HG03175 (cell line): ENCODE measurements around the gene GRIA1.

ENCODE experiments used
- ATAC-seq: cut with Tn5 transposase; IDR thresholded peaks from one replicate; pipeline ENCODE4 v1.9.1; 2021; ENCODE audit warnings: mild to moderate bottlenecking, moderate library complexity; ENCODE audit not compliant: unreplicated experiment

The GRIA1 gene

DNA sequence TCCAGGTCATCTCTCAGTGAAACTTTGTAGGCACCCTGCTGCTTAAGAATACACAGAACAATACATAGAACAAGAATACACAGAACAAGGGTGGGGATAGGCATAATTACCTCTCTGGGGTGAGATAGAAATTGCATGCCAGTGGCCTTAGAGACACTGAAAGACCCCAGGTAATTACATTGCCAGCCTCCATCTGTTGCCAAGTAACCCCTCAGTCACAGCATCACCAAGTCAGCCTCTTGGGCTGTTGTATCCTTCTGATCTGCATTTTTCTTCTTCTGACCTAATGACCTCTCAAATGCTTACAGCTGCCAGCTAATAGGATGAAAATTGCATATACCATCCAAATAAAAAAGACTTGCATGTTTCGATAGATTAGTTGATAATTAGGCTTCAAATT lies 167.7 kb downstream of the GRIA1 start:
- no peak for ATAC-seq

DNA sequence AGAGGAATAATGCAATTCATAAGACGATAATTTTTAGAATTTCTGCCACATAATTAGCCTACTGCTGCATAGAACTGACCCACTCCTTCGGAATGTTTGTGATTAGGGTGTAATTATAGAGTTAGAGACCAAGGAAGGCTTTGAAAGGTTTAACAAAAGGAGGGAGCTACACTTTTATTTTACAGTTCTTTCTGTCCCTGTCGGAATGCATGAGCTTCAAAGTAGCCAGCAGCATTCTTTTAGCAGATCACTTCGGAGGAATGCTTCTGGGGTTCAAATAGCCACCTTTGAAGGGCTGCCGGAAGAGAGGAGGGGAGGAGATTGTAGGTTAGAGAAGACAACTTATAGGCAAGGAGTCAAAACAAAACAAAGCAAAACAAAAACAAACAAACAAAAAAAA lies 168.1 kb downstream of the GRIA1 start:
- ATAC-seq = no peak

DNA sequence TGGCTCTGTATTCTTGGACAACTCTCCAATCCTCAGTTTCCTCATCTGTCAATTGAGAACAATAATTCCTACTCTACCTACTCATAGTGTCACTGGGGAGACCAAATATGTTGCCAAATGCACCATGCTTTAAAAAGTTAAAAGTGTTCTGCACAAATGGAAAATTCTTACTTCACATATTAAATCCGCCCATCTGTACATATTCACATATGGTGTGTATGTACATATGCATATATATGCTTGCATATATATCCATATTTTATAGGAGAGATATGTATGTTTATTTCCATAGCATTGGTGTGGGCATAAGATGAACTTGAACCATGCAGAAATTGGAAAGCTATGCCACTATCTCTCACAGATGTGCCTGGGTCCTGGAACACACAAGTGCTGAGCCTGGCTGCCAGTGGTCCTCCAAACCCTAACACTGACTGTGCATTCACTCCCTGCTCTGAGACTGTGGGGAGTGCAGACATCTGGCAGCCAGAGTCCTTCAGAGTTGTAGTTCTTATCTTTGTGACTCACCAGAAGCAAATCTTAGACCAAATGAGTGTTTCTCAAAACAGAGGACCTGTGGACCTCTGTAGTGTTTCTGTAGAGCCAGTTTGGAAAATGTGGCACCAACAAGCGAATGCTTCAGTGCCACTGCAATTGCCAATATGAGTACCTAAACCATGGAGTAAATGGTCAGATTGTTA lies 168.7 kb downstream of the GRIA1 start:
- no peak for ATAC-seq

DNA sequence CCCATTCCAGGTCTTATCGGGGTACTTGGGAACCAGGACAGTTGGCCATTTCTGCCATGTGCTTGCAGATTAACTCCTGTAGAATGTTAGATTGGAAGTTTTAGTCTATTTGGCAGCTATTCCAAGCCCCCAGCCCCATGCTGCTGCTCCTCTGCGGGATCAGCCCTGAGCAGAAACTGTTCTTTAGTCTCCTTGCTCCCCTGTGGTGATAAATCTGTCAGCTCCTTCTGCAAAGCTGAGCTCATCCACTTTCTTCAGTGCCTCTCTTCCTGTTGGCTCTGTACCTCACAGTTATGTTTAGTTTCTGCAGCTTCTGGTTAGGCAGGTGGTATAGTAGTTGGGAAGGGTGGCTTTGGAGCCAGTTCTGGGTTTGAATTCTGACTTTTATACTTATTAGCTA lies 170.4 kb downstream of the GRIA1 start:
- ATAC-seq = no peak

DNA sequence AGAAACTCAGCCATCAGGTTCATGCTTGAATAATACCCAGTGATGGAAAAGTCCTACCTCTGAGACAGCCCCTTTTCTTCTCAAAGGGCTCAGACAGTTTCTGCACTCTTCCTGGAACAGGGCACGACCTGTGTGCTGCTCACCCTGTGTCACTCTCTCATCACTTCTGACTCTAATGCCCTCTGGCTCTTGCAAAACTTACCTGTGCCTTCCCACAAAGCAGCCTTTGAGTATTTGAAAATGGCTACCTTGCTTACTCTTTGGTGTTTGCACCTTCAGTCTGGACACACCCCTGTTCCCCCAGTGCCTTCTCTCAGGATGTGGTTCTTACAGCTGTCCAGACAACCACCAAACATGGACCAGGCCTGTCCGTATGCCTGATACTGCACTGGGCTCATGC lies 171.4 kb downstream of the GRIA1 start:
- ATAC-seq = no peak

DNA sequence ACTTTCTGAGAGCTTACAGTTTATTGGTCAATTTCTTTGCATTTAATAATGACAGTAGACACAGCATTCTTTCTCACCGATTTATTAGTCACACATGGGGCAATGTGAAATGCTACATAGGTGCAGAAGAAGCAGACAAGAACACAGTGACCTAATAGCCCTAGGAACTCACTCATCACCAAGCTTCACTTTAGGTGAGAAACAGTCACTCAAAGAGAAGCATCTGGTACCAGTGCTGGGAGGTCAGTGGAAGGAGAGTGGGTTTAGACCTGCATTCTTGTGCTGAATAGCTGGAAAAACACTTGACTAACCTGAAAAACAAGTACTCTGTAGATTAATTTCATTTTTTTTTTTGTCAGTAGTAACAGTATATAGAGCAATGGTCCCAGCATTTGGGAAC lies 179.6 kb downstream of the GRIA1 start:
- no peak for ATAC-seq

DNA sequence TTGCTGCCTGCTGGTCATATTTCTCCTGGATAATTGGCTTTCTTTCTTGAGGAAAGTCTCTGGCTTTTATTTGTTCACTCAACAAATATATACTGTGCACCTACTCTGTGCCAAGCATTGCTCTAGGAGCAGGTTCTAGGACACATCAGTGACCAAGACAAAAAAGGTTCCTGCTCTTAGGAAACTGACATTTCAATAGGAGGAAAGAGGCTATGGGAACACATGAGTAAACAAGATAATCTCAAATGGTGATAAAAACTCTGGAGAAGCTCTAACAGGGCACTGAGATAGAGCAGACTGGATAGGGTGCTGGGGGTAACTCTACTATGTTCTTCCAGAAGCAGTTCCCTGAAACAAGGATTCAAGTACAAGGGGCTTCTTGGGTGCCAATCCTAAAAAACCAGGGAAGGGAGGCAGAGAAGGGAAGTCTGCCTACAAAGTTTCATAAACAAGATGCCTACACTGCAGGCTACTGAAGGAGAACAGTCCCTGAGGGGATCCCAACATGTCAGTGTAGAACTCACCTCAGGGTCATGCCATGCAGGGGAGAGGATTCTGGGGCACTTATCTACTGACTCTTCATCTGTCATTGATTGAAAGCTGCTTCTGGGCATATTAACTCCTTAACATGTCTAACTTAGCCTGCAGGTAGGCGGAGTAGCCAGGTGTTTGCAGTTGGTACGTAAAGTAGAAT lies 181.3 kb downstream of the GRIA1 start:
- no peak for ATAC-seq

DNA sequence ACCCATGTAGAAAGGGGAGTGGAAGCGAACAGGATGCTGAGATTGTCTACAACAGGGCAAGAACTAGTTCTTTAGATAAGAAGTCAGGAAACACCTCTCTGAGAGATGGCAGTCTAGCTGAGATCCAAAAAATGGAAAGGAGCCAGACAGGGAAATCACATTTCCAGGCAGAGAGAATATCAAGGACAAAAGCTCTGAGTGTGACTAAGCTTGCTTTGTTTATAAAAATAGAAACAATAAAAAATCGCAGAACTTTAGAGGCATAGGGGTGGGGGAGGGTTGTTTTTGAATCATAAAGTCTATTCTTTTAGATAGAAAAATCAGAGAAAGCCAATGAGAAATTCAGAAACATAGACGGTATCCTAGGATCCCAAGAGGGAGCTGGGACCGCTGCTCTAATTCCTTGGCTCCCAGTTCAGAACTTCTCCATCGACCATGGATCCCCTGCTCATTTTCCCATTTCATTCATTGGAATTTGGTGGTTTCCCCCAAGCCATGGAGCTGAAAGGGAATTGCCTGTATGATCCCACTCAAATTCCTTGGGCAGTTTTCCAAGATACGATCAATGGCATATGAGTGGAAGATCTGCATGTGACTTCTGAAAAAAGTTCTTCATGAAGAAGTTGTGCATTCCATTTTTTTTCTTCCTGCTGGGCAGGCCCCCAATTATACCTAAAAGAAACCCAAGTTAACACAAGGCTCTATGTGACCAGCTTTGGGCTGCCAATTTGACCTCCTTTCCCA lies 182.0 kb downstream of the GRIA1 start:
- ATAC-seq = no peak

DNA sequence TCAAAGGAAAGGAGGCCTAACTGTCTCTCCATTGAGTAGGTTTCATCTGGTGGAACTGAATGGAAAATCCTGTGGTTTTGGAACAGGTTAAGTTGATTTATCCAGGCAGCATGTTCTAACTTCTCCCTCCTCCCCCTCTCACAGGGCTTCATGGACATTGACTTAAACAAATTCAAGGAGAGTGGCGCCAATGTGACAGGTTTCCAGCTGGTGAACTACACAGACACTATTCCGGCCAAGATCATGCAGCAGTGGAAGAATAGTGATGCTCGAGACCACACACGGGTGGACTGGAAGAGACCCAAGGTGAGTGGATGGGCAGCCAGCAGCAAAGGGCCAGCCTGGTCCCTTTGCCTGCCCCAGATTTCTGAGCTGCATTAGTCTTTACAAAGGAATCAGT lies 183.9 kb downstream of the GRIA1 start:
- ATAC-seq = no peak

DNA sequence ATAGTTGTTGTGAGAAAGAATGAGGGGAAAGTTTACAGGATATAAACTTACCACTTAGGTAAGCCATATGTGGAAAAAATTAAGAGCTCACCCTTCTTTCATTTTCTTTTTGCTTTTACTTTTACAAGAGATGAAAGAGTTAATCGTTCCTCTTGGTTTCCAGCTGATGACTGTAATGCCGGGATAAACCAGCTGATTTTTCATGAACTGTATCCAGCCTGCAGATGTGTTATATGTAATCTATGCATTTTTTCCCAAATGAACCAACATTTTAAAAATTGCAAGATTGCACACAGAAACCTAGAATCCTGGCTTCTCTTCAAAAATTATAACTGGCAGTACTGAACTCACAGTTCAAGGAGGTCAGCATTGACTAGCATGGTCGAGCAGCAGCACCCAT lies 185.9 kb downstream of the GRIA1 start:
- no peak for ATAC-seq

DNA sequence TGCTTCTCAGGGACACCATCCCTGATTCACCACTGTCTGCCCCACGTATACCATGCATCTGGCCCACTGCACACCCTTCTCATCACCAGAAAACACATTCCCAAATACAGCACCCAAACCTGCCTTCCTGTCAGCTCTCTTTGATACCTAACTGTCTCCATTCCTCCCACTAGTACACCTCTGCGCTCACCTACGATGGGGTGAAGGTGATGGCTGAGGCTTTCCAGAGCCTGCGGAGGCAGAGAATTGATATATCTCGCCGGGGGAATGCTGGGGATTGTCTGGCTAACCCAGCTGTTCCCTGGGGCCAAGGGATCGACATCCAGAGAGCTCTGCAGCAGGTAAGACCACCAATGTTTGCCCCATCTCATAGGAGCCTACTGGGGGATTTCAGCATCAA lies 186.4 kb downstream of the GRIA1 start:
- ATAC-seq = no peak

DNA sequence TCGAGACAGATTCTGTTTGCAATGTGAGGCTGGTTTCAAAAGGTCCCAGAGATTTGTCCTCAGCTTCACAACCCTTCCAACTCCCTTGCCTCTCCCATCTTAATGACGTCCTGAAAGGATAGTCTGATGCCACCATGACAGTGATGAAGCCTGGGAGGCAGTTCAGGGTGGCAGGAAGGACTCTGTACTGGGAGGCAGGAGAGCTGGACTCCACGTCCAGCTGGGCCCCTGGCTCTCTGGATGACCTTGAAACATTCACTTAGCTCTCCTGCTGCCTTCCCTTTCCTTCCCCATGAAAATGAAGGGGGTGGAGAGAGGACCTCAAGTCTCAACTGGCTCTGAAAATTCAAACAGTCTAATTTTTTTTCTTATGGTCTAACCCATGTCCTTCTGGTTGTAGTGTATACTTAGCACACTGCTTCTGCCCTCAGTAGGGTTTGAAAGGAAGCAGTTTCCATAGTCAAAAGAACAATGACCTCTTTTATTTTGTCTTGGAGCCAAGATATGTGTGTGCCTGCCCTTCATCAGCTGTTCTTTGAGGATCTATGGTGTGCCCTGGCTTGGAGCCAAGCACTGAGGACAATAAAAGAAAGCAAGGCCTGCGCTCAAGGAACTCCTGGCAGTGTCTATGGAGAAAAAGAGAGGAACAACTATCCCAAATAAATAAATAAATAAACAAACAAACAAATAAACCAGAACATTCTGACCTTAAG lies 188.3 kb downstream of the GRIA1 start:
- ATAC-seq = no peak

DNA sequence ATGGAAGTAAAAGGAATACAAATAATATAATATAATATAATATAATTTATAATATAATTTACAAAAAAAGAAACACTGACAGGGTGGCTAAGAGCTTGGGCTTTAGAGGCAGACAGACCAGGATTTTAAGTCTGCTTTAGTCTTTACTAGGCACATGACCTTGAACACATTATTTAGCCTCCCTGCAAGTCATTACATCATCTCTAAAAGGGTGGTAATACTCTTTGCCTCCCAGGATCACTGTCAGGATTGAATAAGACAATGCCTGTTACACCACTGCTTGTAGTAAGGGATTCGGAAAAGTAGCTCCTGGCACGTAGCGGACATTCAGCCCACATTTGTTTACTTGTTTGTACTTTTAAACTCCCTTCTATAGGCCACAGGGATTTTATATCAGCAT lies 199.8 kb downstream of the GRIA1 start:
- ATAC-seq = no peak

DNA sequence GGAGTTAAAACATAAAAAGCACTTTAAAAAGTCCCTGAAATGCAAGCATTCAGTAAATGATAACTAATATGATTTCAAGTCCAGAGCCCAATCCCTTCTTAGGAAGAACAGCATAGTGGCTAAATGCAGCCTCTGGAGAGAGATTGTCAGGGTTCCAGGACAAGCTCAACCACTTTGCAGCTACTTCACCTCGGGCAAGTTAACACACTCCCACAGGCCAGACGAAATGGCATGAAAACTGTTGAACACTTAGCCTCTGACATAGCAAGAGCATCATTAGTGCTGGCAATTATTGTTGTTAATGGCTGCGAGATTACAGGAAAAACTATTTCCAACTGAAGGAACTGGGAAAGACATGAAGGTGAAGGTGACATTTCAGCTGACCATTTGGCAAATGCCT lies 205.8 kb downstream of the GRIA1 start:
- no peak for ATAC-seq

DNA sequence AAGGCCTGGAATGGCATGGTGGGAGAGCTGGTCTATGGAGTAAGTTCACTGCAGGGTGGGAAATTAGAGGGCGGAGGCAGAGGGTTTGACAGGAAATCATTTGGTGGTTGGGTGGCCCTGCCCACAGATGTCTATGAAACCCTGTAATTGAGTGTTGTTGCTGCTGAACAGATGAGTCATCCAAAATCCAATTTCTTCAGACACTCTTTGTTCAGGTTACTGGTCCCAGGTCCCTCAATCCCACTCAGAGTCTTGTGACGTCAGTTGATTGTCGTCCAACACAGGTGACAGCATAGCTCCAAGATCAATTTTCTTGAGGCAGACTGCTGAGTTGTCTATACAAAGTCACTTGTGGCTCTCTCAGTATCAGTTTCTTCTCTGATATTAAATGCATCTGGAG lies 208.6 kb downstream of the GRIA1 start:
- ATAC-seq = no peak

DNA sequence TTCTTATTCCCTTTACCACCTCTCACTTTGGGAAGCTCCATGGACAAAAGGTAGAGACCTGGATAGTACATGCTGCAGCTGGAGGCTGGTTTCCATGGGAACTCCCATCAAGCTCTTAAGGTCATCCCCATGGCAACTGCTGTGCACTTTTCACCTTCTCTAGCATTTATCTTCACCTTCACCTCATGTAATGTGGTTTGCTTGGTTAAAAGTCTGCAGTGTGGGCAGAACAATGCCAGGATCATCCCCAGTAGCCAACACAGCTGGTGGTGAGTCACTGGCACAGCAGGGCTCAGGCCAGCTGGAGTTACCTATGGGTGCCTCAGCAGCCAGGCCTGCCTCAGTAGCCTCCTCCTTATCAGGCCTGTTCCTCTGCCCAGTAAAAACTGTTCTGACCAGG lies 210.5 kb downstream of the GRIA1 start:
- no peak for ATAC-seq

DNA sequence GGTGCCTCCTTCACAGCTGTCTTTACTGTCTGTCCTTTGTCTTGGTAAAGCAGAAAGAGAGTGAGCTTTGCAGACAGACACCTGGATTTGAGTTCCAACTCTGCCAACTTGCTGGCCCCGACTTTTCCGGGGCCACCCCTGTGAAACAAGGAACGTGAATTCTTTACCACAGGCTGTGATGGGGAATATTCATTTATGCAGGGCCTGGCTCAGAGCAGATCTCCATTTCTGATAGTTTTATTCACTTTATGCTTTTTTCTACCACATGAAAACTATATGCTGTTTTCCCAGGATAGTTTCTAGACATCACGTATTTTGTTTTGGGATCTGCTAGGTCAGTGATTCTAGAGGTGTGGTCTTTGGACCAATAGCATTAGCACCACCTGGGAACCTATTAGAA lies 211.8 kb downstream of the GRIA1 start:
- ATAC-seq = no peak

DNA sequence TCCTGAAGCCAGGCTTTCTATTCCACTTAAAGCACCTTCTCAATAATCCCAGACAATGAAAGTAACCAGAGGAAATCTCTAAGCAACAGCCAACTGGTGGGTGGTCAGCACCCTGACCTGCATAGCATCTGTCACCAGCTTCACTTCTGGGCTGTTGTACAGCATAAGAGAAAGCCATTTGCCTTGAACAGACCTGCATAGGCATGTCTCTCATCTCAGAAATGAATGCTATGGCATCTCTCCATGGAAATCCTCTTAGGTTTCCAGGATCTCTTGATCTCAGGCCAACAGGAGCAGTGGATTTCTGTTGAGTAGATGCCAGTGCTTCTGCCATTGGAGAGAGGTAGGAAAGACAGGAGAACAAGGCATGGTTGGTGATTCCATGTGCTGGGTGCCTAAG lies 213.6 kb downstream of the GRIA1 start:
- ATAC-seq = no peak

DNA sequence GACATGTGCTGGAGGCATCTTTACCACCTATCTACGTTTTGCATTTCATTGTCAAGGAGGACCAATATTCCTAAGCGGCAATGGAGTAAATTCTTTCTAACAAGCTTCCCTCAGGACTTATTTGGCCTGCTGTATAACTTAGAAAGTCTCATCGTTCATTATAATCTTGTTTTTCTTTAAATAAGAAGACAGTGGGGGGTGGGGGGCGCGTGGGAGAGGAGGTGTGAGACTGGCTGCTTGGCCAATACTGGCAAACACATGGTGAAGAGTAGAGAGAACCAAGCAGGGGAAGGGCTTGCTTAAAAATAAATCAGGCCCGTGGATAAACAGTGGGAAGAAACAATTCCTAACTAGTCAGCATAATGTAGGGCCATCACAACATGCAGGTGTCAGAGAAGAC lies 217.2 kb downstream of the GRIA1 start:
- ATAC-seq = no peak

DNA sequence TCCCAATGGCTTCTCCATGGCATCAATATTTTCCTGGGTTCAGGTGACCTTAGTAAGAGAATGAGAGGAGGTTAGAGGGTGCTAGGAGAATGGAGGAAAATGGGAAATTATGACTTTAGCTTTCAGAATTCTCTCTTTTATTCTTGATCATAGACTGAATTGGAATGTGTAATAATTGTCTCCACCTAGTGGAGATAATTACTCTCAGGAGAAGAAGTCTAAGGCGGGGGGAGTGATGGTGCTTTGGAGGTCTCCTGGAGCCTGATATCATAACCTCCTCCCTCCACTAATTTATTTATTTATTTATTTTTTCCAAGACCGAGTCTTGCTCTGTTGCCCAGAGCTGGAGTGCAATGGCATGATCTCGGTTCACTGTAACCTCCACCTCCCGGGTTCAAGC lies 221.3 kb downstream of the GRIA1 start:
- no peak for ATAC-seq

DNA sequence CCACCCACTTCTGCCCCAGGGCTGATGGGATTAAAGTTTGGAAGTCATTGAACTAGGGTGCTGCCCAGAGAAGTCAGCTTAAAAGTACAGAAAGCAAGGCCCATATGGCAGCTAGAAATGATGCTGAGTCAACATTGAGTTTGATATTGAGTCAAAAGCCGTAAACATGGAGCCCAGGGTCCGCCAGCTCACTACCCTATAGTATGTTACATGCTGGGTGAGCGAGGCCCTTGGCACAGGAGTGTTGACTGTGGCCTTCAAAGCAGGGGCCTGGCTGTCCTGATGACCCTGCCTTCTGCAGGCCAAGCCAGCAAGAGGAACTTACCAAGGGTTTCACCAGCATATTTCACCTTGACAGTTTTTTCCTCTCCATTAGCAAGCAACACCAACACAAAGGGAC lies 222.5 kb downstream of the GRIA1 start:
- no peak for ATAC-seq

DNA sequence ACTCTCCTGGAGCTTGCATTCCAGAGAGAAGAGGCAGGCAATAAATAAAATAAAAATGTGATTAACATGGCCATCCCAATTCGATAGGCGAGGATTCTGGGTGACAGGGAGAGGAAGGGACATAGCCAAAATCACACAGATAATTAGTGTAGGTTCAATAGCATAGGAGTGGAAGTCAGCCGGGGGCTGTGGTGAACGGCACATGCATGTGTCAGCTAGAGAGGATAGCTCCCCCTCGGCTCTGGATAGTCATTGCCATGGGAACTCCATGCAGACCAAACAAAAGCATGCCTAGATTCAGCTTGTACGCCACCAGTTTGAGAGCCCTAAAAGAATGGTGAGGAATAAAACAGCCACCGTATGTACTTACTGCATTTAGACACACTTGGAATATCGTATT lies 223.5 kb downstream of the GRIA1 start:
- no peak for ATAC-seq
